Sigmoid colon (tissue), 7 donors: Measurements from ENCODE around the gene P2RY8. TPM values are rescaled to one million over a fixed set of nuclear protein-coding genes. Genes with fewer than 3 reads are reported as not detected.
A peak's percentile ranks its signal among the peaks of the same experiment; 100 is the strongest.

Experiments used
- DNase-seq: peaks from one replicate; pipeline ENCODE4 v3.0.0-alpha.2; 2019
- H3K27ac ChIP-seq, 4 donors: fragments of 200-600 bp; sonication (generic); one replicate each; pipeline ENCODE4 v1.5.1; 2016 to 2019; ENCODE audit warnings: mild to moderate bottlenecking in 1 of 4
- H3K27me3 ChIP-seq, 3 donors: fragments of 200-600 bp; sonication (generic); one replicate each; pipeline ENCODE4 v1.5.1; 2019; ENCODE audit warnings: mild to moderate bottlenecking in 1 of 3
- H3K36me3 ChIP-seq, 4 donors: fragments of 200-600 bp; sonication (generic); one replicate each; pipeline ENCODE4 v1.5.1; 2016 to 2019
- H3K4me1 ChIP-seq, 4 donors: fragments of 200-600 bp; sonication (generic); one replicate each; pipeline ENCODE4 v1.5.1; 2017 to 2019
- H3K4me3 ChIP-seq, 4 donors: fragments of 200-600 bp; sonication (generic); one replicate each; pipeline ENCODE4 v1.5.1; 2017 to 2019; ENCODE audit warnings: mild to moderate bottlenecking in 2 of 4, moderate library complexity in 1 of 4
- H3K9me3 ChIP-seq, 4 donors: fragments of 200-600 bp in 3 of 4; sonication (generic) in 3 of 4; one replicate each; pipeline versions ENCODE4 v1.5.1 to v1.6.1; 2013 to 2019
- EP300 ChIP-seq, 4 donors: sonication (generic); formaldehyde crosslinking; IDR thresholded peaks; one replicate each; pipeline ENCODE4 v1.6.1; 2017; ENCODE audit warnings: antibody characterized with exemption in 4 of 4
- POLR2A ChIP-seq, 2 donors: fragments of 450-650 bp; IDR thresholded peaks; one replicate each; pipeline ENCODE4 v1.6.1; 2016; ENCODE audit warnings: antibody characterized with exemption in 2 of 2, mild to moderate bottlenecking in 2 of 2, moderate library complexity in 2 of 2
- POLR2AphosphoS5 ChIP-seq, 4 donors: sonication (generic); formaldehyde crosslinking; IDR thresholded peaks; one replicate each; pipeline ENCODE4 v1.6.1; 2017; ENCODE audit warnings: antibody characterized with exemption in 4 of 4
- WGBS, 2 donors: extraction: QIAGEN DNeasy Blood & Tissue Kit; methylation state at CpG; one replicate each; pipeline ENCODE4 v1.1.7; 2013; 5-methylcytosine and 5-hydroxymethylcytosine counted together
- intact Hi-C: fragments of 100-400 bp; cut with DNase I; formaldehyde crosslinking; loops from one replicate; pipeline ENCODE4 v1.15.1; 2023
- polyA plus RNA-seq, 3 donors: library from polyadenylated mRNA; stranded (reverse); fragments of 200-250 nt; gene quantifications; one replicate each; pipeline ENCODE4 v1.2.3, GENCODE V29; 2013
- total RNA-seq, 4 donors: library from RNA; depleted of rRNA; stranded (reverse); fragments of >200 nt; gene quantifications; one replicate each; pipeline ENCODE4 v1.1.0, GENCODE V29; 2016
- TF ChIP-seq, protein P1 (sequence below), 4 experiments: fragments of 450-650 bp in 3 of 4; fragments of 200-600 bp in 1 of 4; IDR thresholded peaks; one replicate each; pipeline ENCODE4 v1.5.1; 2016 to 2019; ENCODE audit warnings: antibody characterized with exemption in 4 of 4, mild to moderate bottlenecking in 3 of 4, moderate library complexity in 2 of 4
- donor health status: healthy with polysubstance abuse.
- donor health status: Bipolar disorder and iron deficiency.
- donor health status: healthy.

P2RY8 gene
- total and polyA plus RNA-seq, 7 donors = 0.28 to 15.0 (median 0.87) TPM; not detected in 1

DNA sequence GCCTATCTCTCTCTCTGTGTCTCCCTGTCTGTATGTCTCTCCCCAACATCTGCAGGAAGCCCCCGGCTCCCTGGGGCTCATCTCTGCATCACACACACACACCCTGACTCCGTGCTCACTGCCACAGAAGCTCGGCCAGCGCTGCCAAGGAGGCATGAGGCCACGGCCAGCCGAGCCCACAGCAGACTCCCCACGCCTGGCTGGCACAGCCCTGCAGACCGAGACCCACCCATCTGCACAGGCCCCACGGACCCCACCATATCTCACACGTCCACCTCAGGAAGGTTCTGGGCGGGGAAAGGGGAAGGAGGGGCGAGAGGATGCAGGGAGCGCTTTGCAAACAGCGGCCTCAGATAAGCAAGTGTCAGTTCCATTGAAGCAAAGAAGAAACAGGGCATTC lies 116.6 kb downstream of the P2RY8 start:
- TF ChIP-seq POLR2A (IDR thresholded peaks at IDR 0.05) = no peak
- TF ChIP-seq, protein P1, sequence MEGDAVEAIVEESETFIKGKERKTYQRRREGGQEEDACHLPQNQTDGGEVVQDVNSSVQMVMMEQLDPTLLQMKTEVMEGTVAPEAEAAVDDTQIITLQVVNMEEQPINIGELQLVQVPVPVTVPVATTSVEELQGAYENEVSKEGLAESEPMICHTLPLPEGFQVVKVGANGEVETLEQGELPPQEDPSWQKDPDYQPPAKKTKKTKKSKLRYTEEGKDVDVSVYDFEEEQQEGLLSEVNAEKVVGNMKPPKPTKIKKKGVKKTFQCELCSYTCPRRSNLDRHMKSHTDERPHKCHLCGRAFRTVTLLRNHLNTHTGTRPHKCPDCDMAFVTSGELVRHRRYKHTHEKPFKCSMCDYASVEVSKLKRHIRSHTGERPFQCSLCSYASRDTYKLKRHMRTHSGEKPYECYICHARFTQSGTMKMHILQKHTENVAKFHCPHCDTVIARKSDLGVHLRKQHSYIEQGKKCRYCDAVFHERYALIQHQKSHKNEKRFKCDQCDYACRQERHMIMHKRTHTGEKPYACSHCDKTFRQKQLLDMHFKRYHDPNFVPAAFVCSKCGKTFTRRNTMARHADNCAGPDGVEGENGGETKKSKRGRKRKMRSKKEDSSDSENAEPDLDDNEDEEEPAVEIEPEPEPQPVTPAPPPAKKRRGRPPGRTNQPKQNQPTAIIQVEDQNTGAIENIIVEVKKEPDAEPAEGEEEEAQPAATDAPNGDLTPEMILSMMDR (IDR thresholded peaks at IDR 0.05) = no peak
- TF ChIP-seq EP300 (IDR thresholded peaks at IDR 0.05) = no peak
- no peak for TF ChIP-seq POLR2AphosphoS5 (IDR thresholded peaks at IDR 0.05)
- WGBS, 2 donors = 76 to 82% methylated on average over 14 of the region's 14 CpGs
- Histone ChIP-seq H3K36me3 (peaks cover 14 to 66% (median 23%) of the 10 kb centered on the region in 4 donors), H3K4me3 (no peak overlapping the region), H3K4me1 (no peaks in the 10 kb centered on the region), H3K27me3 (no peaks in the 10 kb centered on the region), H3K9me3 (peaks cover 0 to 8% (median 6%) of the 10 kb centered on the region in 4 donors), H3K27ac (no peak overlapping the region)
- DNase-seq = peak; percentile 57
- intact Hi-C loops = no loop called here

DNA sequence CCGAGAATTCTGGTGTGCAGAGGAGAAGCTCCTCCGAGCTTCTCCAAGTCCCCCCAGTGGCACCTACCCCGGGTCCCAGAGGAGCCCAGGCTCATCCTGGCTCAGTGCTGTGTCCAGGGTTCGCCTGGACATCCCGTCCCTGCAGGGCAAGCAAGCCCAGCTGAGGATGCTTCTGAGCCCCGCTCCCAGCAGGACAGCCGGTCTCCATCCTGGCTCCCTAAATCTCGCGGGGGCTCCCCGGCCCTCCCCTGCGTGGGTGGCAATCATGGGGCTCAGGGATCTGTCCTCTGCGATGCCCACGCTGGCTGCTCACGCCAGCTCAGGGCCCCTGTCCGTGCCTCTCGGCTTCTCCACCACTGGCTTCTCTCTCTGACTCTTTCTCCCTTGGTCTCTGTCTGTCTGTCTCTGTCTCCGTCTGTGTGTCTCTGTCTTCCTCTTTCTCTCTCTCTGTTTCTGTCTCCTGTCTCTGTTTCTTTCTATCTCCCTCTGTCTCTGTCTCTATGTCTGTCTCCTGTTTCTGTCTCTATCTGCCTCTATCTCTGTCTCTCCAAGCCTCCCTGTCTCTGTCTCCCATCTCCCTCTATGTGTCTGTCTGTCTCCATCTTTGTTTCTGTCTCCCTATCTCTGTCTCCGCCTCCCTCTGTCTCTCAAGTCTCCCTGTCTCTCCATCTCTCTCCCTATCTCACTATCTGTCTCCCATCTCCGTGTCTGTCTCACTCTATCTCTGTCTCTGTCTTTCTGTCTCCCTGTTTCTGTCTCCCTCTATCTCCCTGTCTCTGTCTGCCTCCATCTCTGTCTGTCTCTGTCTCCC lies 117.2 kb downstream of the P2RY8 start:
- H3K27me3 ChIP-seq = no peaks in the 10 kb centered on the region
- intact Hi-C loops = no loop called here
- peaks cover 9 to 60% (median 19%) of the 10 kb centered on the region in 4 donors for H3K36me3 ChIP-seq
- H3K4me3 ChIP-seq = no peak overlapping the region
- peaks cover 0 to 8% (median 6%) of the 10 kb centered on the region in 4 donors for H3K9me3 ChIP-seq
- TF ChIP-seq, protein P1 (IDR thresholded peaks at IDR 0.05) = no peak
- TF ChIP-seq POLR2A (IDR thresholded peaks at IDR 0.05) (no peak), EP300 (IDR thresholded peaks at IDR 0.05) (no peak), POLR2AphosphoS5 (IDR thresholded peaks at IDR 0.05) (no peak)
- H3K4me1 ChIP-seq = no peaks in the 10 kb centered on the region
- no peak overlapping the region for H3K27ac ChIP-seq
- peak; percentile 61 for DNase-seq
- WGBS, 2 donors = 92 to 94% methylated on average over 19 of the region's 19 CpGs

DNA sequence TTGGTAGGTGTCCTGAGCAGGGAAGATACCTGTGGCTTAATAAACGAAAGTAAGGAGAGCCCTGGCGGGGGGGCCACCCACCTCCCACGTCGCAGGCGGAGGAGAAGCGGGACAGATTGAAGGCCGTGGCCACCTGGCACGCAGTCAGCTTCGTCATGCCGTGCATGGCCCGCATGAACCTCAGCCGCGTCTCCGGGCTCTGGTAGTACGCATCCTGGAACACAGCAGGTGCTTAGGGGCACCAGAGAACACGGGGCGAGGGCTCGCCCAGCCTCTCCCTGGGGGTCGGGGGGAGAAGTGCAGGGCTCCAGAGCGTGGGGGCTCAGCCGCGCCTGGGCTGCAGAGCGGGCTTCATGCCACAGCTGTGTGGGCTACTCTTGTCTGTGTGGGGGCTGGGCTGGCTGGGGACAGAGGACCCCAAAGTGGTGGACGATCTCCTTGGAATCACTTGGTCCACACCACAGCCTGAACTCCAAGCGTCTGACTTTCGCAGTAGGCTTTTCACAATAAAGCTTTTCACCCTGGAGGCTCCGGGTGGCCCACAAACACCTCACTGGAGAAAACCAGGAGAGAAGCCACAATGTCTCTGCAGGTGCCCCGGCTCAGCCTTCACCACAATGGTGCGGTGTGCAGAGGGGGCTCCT lies 118.0 kb downstream of the P2RY8 start:
- H3K27ac ChIP-seq = no peak overlapping the region
- no peaks in the 10 kb centered on the region for H3K27me3 ChIP-seq
- WGBS, 2 donors = 94 to 97% methylated on average over 29 of the region's 29 CpGs
- peak; percentile 63 for DNase-seq
- H3K4me1 ChIP-seq = no peaks in the 10 kb centered on the region
- H3K4me3 ChIP-seq = no peak overlapping the region
- peaks cover 9 to 64% (median 21%) of the 10 kb centered on the region in 4 donors for H3K36me3 ChIP-seq
- TF ChIP-seq POLR2AphosphoS5 (IDR thresholded peaks at IDR 0.05) (no peak), POLR2A (IDR thresholded peaks at IDR 0.05) (no peak), EP300 (IDR thresholded peaks at IDR 0.05) (no peak)
- TF ChIP-seq, protein P1 (IDR thresholded peaks at IDR 0.05) = no peak
- intact Hi-C loops = no loop called here
- H3K9me3 ChIP-seq = peaks cover 0 to 8% (median 6%) of the 10 kb centered on the region in 4 donors

DNA sequence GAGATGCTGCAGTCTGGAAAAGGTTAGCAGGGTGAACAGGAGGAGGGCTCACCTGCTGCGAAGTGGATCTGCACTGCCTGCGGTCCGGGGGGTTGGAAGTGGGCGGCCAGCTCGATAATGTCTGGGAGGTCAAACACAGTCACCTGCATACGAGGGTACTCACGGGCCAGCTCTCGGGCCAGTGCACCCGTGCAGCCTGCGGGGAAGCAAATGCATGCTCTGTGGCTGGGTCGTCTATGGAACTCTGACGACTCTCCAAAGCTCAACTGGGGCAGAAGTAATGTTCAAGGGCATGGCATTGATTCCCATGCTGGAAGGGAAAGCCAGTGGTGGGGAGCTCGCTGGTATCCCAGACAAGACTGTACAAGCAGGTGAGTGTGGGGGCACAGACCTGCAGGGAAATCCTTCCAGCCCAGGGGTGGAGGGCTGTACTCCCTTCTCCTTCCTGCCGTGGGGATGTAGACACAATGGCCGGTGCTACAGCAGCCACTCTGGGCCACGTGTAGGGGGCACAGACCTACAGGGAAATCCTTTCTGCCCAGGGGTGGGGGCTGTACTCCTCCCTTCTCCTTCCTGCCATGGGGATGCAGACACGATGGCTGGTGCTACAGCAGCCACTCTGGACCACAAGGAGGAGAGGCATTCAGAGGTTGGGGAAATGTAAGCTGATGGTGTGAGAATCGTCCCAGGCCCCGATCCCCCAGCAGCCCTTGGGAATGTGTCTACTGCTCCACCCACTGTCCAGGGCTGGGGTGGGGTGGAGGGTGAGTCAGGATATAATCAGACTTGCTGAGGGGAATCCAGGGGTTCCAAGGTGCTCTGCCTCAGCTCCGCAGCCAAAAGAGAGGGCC lies 118.8 kb downstream of the P2RY8 start:
- no peaks in the 10 kb centered on the region for H3K4me1 ChIP-seq
- peaks cover 0 to 8% (median 6%) of the 10 kb centered on the region in 4 donors for H3K9me3 ChIP-seq
- no peak overlapping the region for H3K4me3 ChIP-seq
- peak; percentile 56 for DNase-seq
- intact Hi-C loops = no loop called here
- WGBS, 2 donors = 93 to 95% methylated on average over 20 of the region's 20 CpGs
- no peak overlapping the region for H3K27ac ChIP-seq
- peaks cover 7 to 69% (median 23%) of the 10 kb centered on the region in 4 donors for H3K36me3 ChIP-seq
- no peaks in the 10 kb centered on the region for H3K27me3 ChIP-seq
- TF ChIP-seq, protein P1 (IDR thresholded peaks at IDR 0.05) = no peak
- no peak for TF ChIP-seq EP300 (IDR thresholded peaks at IDR 0.05)
- no peak for TF ChIP-seq POLR2AphosphoS5 (IDR thresholded peaks at IDR 0.05)
- TF ChIP-seq POLR2A (IDR thresholded peaks at IDR 0.05) = no peak
